GM18868 (cell line): ENCODE measurements around the gene AIM2.
"Not testable (repeated sequence)": the region's sequence is repeated elsewhere in the genome, so short reads cannot be mapped to it uniquely, and the experiment has no call there.

Experiments used
- ATAC-seq: cut with Tn5 transposase; IDR thresholded peaks from one replicate; pipeline ENCODE4 v1.9.1; 2021; ENCODE audit warnings: mild to moderate bottlenecking, moderate library complexity; ENCODE audit not compliant: unreplicated experiment

The AIM2 gene, protein sequence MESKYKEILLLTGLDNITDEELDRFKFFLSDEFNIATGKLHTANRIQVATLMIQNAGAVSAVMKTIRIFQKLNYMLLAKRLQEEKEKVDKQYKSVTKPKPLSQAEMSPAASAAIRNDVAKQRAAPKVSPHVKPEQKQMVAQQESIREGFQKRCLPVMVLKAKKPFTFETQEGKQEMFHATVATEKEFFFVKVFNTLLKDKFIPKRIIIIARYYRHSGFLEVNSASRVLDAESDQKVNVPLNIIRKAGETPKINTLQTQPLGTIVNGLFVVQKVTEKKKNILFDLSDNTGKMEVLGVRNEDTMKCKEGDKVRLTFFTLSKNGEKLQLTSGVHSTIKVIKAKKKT

DNA sequence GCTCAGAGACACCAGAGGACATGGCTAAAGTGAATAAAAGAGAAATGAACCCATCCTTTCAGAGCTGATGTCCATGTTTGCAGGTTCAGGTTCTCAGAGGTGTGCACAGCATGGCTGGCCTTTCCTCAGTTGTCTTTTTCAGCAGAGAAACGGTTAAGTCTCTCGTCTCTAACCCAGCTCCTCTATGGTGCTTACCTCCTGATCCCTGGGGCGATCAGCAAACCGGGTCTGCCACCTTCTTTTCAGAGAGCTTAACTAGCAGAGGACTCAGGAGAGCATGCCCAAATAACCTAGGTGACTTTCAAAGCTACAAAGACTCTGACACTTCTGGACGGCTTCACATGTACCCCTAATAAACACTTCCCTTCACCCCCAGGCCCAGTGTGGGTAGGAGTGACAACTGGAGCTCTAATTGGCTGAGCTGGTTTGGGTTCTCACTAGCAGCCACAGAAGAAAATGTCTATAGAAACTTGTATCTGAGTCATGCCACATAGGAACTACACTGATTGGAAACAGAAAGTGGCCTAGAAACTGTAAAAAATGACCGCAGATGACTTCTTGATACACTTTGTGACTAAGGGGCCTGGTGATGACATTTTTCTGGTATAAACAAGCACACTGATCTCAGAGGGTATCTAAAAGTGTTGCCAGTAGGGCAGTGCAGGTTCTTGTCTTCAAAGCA, at the start of gene AIM2:
Gene AIM2 (minus strand): TSS at position 329 of the 682 bp plus-strand sequence. CDS start 3,267 bp downstream, outside the sequence.
- peak; percentile 80 for ATAC-seq

DNA sequence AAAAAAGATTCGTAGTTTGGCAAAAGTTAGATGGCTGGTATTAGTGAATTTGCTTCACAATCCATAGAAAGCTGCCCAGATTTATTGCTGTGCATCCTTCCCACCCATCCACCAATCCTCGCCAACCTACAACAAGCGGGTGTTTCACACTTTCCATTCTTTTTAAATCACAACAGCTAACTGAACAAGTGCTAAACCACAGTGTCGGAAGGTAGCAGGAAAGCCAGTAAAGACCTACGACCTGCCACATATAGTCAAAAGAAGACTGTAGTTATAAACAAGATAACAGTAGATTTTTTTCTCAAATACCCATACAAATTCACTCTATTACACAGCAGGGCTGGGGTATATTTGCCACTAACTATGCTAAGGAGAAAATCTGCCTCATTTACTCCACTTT, 47.0 kb upstream of the AIM2 start:
- ATAC-seq = no peak

DNA sequence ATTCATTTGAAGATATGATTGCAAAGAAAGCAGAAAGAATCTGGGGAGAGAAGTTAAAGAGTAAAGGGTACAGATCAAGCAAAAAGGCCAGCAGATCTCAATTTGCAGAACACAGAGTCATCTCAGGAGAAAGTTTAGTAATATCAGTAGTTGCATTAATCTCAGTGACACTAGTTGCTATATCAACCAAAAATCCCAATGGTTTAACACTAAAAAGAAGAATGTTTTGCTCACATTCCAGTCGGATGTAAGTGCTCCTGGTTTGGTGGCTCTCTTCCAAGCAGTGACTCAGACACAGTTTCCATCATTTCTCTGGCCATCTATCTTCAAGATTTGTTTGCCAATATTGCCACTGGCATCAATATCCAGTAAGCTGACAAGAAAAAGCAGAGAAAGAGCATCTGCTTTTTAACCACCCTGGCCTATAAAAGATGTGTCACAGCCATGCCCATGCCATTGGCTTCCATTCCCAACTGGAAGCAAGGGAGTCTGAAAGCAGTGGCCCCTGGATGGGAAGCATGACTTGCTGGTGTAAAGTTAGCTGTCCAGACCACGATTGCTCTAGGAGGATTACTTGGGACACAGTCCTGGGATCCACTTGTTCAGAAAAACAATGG, 45.5 kb upstream of the AIM2 start:
- ATAC-seq = peak; percentile 92

DNA sequence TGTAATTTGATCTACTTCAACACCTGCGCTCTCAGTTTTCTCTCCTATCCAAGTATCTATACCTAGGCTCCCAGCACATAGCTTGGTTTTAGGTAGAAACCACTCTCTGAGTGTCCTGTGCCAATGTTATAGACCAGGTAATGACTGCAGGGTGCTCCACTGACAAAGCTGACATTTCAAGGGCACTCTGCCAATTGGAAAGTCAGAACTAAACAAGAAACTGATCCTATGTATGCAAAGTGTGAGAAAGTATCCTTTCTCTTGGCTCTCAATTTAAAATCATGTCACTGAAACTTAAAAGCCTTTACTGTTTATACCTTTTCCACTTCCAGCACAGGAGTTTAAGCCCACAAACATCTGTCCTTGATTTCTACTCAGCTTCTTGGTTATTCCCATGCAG, 45.0 kb upstream of the AIM2 start:
- ATAC-seq = peak; percentile 78

DNA sequence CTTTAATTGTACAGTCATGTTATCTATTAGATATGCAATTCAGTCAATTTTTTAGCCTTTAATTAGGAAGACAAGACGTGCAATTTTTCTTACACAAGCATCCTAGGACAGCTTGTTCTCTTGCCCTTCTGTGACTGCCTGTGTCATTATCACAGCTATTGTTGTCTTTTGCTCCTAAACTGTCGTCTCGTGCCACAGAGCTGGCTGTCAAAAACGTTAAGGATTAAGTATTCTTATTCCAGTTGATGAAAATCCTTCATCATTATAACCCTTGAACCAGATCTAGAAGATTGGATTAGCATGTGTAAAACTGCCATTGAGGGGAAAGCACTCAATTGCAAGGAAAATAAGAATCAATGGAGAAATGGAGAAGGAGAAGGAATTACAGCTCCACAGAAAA, 43.8 kb upstream of the AIM2 start:
- no peak for ATAC-seq

DNA sequence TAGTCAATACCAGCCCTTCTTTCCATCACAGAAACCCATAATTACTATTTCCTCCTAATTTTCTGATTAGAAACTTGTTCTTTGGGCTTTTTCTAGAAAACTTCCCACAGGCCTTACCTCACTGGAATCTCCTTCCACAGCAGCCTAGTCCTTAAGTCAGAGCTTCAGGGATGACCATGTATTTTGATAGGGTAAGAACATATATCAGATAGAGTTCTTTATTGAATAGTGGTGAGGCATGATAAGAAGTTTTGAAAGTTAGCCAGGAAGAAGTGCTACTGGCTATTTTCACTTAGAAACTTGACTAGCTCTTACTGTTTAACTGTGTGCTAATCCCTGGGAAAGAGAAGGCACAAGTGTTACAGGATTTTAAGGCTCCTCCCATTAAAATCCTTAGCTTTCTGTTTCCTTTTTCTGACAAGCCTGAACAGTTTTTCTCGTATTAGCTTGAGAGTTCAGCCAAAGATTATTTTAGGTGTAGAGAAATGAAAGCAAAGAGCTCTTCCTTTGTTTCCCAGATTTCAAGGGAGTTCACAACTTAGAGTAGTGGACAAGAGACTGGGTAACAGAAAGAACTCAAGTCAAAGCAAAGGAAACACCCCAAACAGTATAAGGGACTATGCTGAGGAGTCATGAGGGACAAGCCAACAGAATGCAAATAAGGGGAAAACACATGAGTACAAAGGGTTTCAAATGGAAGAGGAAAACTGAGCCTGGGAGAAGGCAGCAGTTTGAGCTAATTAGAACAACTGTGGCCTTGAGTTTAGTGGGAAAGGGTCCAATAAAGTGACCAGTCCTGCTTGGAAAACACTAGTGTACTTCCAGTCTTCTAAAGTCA, 37.2 kb upstream of the AIM2 start:
- ATAC-seq = no peak

DNA sequence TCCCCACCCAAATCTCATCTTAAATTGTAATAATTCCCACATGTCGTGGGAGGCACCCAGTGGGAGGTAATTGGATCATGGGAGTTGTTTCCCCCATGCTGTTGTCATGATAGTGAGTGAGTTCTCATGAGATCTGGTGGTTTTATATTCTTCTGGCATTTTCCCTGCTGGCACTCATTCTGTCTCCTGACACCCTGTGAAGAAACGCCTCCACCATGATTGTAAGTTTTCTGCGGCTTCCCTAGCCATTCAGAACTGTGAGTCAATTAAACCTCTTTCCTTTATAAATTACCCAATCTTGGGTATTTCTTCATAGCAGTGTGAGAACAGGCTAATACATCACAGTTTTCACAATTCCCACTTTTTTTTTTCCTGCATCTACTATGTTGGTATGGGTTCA, 26.5 kb upstream of the AIM2 start:
- not testable (repeated sequence) for ATAC-seq

DNA sequence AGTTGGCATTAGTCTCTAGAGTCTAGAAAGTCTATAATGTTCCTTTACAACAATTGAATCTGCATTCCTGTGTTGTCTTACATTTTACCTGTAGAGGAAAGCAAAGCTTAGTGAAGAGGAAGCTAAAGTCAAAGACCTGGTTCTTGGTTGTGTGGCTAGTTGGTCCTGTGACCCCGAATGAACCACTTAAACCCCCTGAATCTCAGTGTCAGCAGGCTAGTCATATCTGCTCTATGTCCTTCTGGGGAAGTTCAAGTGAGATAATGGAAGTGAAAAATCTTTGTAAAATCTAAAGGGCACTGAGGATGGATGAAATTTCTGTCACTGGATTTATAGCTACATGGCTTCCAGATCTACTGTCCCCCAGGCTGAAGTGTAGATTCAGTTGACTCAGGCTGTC, 24.0 kb upstream of the AIM2 start:
- ATAC-seq = no peak

DNA sequence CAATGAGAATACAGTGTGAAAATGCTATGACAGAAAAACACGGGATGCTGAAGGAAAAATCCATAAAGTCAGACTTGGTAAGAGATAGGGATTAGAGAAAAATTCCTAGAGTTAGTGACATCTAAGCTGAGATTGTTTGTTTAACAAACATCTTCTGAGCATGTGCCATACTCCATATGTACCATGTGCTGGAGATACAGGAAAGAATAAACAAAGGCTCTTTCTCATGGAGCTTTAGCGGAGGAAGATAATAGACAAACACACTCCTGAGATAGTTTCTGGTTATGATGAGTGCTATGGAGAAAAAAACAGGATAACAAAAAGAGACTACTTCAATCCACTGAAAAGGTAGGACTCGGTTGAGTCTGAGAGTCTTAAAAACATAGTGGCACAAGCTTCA, 22.0 kb upstream of the AIM2 start:
- ATAC-seq = no peak

DNA sequence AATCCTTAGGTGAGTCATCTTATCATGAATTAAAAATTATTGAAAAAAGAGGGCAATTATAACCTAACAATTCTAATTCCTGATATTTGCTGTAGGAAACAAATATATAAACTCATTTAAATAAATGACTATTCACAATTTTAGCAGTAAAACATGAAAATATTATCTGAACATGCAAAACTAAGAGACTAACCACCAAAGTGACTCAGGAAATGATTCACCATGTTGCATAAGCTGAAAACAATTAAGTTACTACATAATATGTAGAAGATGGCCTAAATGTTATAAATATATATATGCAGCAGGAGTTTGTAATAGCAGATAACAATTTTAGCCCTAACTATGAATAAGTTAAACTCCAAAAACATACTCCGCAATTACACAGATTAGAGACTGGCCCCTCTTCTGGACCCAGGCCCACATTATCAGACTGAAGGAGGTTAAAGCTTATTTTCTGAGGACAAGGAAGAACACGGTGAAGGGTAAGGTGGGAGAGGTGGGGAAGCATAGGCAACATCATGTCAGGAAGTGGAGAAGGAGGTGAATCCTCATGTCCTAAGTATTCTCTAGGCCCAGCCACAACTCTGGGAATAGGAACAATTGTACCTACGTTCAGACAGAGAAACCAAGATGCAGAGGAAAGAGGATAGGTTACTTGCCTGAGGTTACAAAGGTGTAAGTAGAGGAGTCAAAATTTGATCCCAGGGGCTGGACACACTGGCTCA, 15.6 kb upstream of the AIM2 start:
- ATAC-seq = no peak

DNA sequence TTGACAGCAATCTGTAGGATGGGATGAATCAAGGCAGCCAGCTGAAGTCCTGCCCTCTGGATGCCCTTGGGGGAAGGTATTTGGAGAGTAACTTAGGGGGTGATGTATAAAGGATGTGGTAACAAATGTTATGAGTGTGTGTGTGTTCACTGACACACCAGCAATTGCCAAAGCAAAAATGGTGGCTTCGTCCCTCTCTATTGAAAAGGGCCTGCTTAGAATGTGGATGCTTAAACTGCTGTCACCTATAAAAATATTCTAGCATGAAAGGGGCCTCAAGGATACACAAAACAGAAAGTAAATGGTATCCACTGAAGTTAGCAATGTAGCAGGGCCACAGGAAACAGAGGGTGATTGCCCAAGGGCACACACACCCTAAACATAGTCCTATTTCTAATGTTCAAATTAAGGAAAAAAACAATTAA, 15.1 kb upstream of the AIM2 start:
- ATAC-seq = no peak

DNA sequence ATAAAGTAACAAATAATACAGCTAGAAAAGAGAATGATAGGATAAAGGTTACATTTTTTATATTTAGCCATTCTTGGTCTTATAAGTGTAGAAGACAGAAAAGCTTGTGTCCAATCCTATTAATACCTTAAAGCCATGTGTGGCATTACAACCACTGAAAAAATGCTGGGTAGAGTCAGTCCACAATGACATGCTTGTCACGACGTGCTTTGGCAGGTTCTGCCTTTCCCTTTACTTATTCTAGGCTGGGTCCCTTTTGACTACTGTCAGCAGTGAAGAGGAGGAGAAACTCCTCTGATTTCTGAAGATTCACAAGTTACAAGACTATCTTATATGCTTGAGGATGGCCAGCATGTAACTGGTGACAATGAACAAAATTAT, 14.6 kb upstream of the AIM2 start:
- no peak for ATAC-seq

DNA sequence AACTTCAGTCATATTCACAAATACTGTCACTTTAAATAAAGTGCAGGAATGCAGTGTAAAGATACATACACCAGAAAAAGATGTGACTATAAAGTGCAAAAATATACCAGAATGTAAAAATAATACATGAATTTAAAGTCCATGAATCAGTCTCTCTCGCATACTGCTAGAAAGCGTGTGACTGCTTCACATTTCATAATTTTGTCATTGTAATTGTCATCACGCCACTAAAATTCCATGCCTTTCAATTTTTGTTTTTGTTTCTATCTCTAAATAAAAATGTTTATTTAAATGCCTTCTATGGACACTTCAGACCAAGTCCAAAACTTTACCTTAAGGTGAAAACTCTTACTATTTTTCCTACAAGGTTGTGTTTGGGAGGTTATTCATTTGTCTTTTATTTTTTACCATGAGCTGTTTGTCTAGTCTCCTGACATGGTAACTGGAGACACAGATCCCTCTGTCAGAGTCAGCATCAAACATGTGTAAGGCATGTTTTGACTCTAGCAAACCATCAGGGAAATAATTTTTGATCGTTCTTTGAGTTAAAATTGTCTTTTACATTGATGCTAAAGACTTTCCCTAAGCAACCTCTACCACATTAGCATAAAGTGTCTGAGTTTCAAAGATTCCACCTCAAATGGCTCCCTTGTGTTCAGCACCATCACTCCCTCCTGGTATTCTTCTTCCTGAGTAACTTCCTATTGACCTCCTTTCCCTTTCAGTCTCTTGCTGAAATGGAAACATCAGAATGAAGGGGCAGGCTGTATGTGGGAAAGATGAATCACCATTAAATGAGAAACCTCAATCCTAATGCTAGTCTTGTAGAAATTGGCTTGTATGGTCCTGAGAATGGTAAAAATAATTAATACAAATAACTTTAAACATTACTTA, 14.0 kb upstream of the AIM2 start:
- no peak for ATAC-seq

DNA sequence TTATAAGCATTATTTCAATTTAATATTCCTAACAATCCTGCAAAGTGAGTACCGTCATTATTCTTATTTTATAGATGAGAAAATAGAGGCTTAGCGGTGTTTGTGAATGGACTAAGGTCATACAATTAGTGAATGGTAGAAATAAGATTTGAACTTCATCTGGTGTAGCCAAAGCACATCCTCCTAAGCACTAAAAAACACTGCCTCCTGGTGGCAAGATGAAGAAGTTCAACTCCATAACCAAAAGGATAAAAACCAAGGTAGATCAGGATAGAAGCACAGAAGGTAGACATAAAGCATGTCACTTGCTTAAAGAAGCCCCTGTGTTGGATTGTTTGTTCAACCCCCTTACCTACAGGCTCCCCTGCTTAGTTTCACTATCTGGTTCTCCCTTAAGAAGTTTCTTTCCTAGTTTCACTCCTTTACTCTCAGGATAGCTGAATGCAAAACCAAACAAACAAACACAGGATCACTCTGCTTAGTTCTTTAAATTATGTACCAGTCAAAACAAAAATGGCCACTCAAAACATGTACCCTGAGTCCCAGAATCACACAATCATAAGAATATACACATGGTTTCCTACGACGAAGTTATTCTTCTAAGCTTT, 12.7 kb upstream of the AIM2 start:
- ATAC-seq = peak; percentile 39

DNA sequence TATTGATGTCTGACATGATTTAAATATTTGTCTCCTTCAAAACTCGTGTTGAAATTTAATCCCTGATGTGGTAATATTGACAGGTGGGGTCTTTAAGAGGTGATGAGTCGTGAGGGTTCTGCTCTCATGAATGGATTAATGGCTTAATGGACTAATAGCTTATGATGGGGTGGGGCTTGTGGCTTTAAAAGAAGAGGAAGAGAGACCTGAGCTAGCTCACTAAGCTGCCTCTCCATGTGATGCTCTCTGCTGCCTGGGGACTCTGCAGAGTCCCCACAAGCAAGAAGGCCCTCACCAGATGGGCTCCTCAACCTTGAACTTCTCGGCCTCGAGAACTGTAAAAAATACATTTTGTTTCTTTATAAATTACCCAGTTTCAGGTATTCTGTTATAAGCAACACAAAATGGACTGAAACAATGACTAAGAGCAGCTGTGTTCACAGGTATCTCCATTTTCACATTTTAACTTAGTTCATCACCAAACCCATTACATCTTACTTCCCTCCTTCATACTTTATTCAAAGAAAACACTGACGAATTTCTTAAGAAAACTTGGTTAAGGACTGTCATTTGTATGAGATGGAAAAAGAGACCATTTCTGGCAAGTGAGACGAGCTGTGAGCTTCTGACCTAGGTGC, 12.1 kb upstream of the AIM2 start:
- peak; percentile 64 for ATAC-seq

DNA sequence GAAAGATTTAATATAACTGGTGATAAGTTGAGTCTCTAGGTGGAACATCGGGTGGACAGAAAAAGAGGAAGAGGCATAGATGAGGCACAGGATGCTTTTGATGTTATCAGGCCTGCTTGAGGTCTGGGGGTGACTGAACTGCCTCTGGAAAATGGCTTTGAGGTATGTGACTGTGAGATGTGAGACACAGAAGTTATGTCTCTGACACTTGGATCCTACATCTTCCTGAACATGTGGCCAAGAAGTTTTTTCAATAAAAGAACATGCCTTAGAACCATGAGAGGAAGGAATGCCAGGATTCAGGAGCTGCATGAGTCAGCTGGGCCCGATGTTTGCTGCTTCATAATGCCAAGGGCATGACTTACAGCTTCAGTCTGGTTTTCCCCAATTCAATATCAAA, 11.5 kb upstream of the AIM2 start:
- ATAC-seq = no peak

DNA sequence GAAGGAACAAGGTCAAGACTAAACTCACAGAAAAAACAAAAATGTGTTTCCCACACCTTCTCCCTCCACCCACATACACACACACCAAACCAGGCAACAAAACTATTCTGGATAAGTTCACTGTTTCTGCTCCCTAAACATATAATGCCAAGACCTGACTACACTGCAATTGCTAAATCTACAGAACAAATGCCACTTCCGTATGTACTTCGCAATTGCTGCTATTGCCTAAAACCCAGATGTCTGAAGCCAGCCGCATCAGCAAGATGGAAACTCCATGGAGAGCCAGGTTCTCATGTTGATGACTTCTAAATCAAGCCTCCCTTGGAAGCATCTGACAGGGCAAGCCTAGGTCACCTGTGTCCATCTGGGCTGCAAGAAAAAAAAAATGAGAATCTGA, 8.3 kb upstream of the AIM2 start:
- ATAC-seq = no peak

DNA sequence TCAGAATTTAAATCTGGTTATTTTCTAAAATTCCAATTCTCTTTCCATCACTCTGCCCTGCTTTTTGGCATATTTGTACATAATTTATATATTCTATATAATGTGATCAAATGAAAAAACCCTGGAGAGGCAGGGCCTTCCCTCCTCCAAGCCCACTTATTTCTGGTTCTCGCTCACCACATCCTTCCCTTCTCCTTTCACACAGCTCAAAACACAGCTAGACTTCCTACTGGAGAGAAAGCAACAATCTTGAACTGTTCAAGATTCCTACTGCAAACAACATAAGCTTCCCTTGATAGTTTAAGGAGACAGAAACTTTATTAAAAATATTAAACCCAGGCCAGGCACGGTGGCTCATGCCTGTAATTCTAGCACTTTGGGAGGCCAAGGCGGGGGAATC, 7.6 kb upstream of the AIM2 start:
- no peak for ATAC-seq

DNA sequence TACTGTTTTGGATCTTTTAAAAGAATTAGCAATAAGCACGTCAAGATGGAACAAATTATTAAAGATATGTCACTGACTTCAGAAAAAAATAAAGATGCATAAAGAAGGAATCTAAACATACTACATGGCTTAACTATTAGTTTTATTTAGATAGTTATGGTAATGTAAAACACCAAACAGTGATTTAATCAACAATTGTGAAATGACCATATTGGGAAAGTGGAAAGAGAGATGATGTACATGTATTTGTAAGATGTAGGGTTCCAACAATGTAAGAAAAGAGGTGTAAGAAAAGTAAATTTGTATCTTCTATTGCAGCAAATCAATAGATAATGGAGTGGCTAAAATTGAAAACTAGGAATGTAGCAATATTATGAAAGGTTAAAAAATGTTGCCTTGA, 6.4 kb upstream of the AIM2 start:
- no peak for ATAC-seq
